Retinal pigment epithelial cell (primary cell): ENCODE measurements around the gene CD151.

Source experiments
- DNase-seq: peaks from one replicate; pipeline ENCODE4 v3.0.0-alpha.2; 2010; ENCODE audit warnings: low read depth
- H3K4me3 ChIP-seq: 2 replicates; pipeline ENCODE4 v1.5.1; 2011; ENCODE audit warnings: mild to moderate bottlenecking, low read length, control low read depth, moderate library complexity
- CTCF ChIP-seq: conservative IDR thresholded peaks from 2 replicates; pipeline ENCODE4 v1.5.1; 2011; ENCODE audit warnings: low read depth, low read length, control low read depth, inconsistent platforms

CD151 gene

GRCh38 chr11:798093-798713 is 34.5 kb upstream of the CD151 start, which contains the start of gene SLC25A22:
TSS of gene SLC25A22 (minus strand) at chr11:798281. CDS start at chr11:795006, 3,275 bp downstream.
- peak; percentile 62 for TF ChIP-seq CTCF
- DNase-seq: no peak
- H3K4me3 ChIP-seq: peak within 1 kb of the TSS; percentile 63

GRCh38 chr11:799641-800316 is 33.0 kb upstream of the CD151 start:
- TF ChIP-seq CTCF: no peak
- no peak overlapping the region for H3K4me3 ChIP-seq

GRCh38 chr11:800473-800872 is 32.3 kb upstream of the CD151 start:
- TF ChIP-seq CTCF: no peak
- DNase-seq: no peak
- H3K4me3 ChIP-seq: no peak overlapping the region

More at GRCh38 chr11:799641-800316, 33.0 kb upstream of the CD151 start:
- DNase-seq: no peak

GRCh38 chr11:801097-801780 is 31.5 kb upstream of the CD151 start:
- no peak overlapping the region for H3K4me3 ChIP-seq
- no peak for DNase-seq
- no peak for TF ChIP-seq CTCF

- no peak overlapping the region for H3K4me3 ChIP-seq
- no peak for DNase-seq
- no peak for TF ChIP-seq CTCF
Measured at GRCh38 chr11:802018-802617, 30.6 kb upstream of the CD151 start.

- TF ChIP-seq CTCF: no peak
- no peak overlapping the region for H3K4me3 ChIP-seq
- DNase-seq: no peak
Measured at GRCh38 chr11:802693-803466, 29.9 kb upstream of the CD151 start.
